OCI-LY7 (cell line): ENCODE results near the gene TRABD2B. TPM values are rescaled to one million over a fixed set of nuclear protein-coding genes. Genes with fewer than 3 reads are reported as not detected.

Experiments
- BruUV-seq: library from RNA; stranded (reverse); fragments of 400-500 nt; replicated peaks from 2 replicates; lab custom pipeline; 2021; lab: Mats Ljungman, UMichigan
- CTCF ChIA-PET: fragments of 300-600 bp; sonication (Branson Sonifier 250); formaldehyde crosslinking; loops from one replicate; lab custom pipeline; 2022; ENCODE audit warnings: antibody characterized with exemption; ENCODE audit not compliant: unreplicated experiment; lab: Charles Lee
- POLR2A ChIA-PET: fragments of 300-600 bp; sonication (Branson Sonifier 250); formaldehyde crosslinking; loops from one replicate; lab custom pipeline; 2022; ENCODE audit warnings: antibody characterized with exemption; lab: Charles Lee
- DNase-seq: peaks from one replicate; pipeline ENCODE4 v3.0.0-alpha.2; 2015; ENCODE audit warnings: low spot score
- H2AFZ ChIP-seq: fragments of 200-600 bp; sonication (generic), shearing (Covaris generic); 2 replicates; pipeline ENCODE4 v1.6.1; 2014; ENCODE audit warnings: mild to moderate bottlenecking, antibody characterized with exemption, low read length, moderate library complexity
- H3K27ac ChIP-seq: fragments of 200-600 bp; sonication (generic); 2 replicates; pipeline ENCODE4 v1.5.1; 2014; ENCODE audit warnings: mixed run types, low read depth, mild to moderate bottlenecking, moderate library complexity, low read length, inconsistent platforms; ENCODE audit not compliant: poor library complexity, severe bottlenecking
- H3K36me3 ChIP-seq: fragments of 200-600 bp; sonication (generic); 2 replicates; pipeline ENCODE4 v1.6.1; 2014; ENCODE audit warnings: mild to moderate bottlenecking, antibody characterized with exemption, low read length, moderate library complexity, mixed read lengths; ENCODE audit not compliant: insufficient read depth
- H3K4me1 ChIP-seq: fragments of 200-600 bp; sonication (generic); 2 replicates; pipeline ENCODE4 v1.5.1; 2014; ENCODE audit warnings: mild to moderate bottlenecking, low read length; ENCODE audit not compliant: insufficient read depth, poor library complexity, severe bottlenecking
- H3K4me2 ChIP-seq: fragments of 200-600 bp; sonication (generic); 2 replicates; pipeline ENCODE4 v1.6.1; 2014; ENCODE audit warnings: mild to moderate bottlenecking, low read length
- H3K4me3 ChIP-seq: fragments of 200-600 bp; sonication (generic); 2 replicates; pipeline ENCODE4 v1.5.1; 2014; ENCODE audit warnings: mild to moderate bottlenecking, low read depth, low read length; ENCODE audit not compliant: poor library complexity, severe bottlenecking
- H3K79me2 ChIP-seq: fragments of 200-600 bp; sonication (generic); 2 replicates; pipeline ENCODE4 v1.6.1; 2016; ENCODE audit warnings: low read depth, mild to moderate bottlenecking, low read length, moderate library complexity, mixed read lengths; ENCODE audit not compliant: insufficient read depth
- H3K9me2 ChIP-seq: fragments of 200-600 bp; sonication (generic); 2 replicates; pipeline ENCODE4 v1.6.1; 2016; ENCODE audit warnings: mild to moderate bottlenecking, low read length, mixed read lengths; ENCODE audit not compliant: insufficient read depth
- H3K9me3 ChIP-seq: fragments of 200-600 bp; sonication (generic); 2 replicates; pipeline ENCODE4 v1.6.1; 2014; ENCODE audit warnings: mild to moderate bottlenecking, mixed run types, low read length, mixed read lengths
- H4K20me1 ChIP-seq: fragments of 200-600 bp; sonication (generic); 2 replicates; pipeline ENCODE4 v1.6.1; 2014; ENCODE audit warnings: mild to moderate bottlenecking, antibody characterized with exemption, low read length, moderate library complexity, mixed read lengths; ENCODE audit not compliant: insufficient read depth
- CTCF ChIP-seq: fragments of 200-600 bp; sonication (generic); conservative IDR thresholded peaks from 2 replicates; pipeline ENCODE4 v1.5.1; 2014; ENCODE audit warnings: mild to moderate bottlenecking, antibody characterized with exemption, low read length, moderate library complexity, mixed read lengths
- EZH2phosphoT487 ChIP-seq: fragments of 200-600 bp; sonication (generic); IDR thresholded peaks from 2 replicates; pipeline ENCODE4 v1.6.1; 2018; ENCODE audit warnings: low read depth, borderline replicate concordance, mild to moderate bottlenecking, mixed run types, antibody characterized with exemption, low read length, moderate library complexity, mixed read lengths
- intact Hi-C: fragments of 100-400 bp; cut with micrococcal nuclease; formaldehyde crosslinking; loops from one replicate; pipeline ENCODE4 v1.10.0; 2022; ENCODE audit not compliant: unreplicated experiment
- total RNA-seq, 2 experiments: library from RNA; depleted of rRNA in 1 of 2; stranded (reverse); fragments of >200 nt in 1 of 2; shearing (Covaris generic) in 1 of 2; gene quantifications; 2 replicates each; pipeline ENCODE4 v1.2.3, GENCODE V29; 2014 to 2022

Gene TRABD2B
- total RNA-seq, 2 experiments from 2014 or later, result not detected

GRCh38 chr1:47976267-47976666, 20.9 kb downstream of the TRABD2B start:
- Histone ChIP-seq H4K20me1 (no peaks in the 10 kb centered on the region), H3K79me2 (no peaks in the 10 kb centered on the region), H3K9me2 (no peaks in the 10 kb centered on the region), H3K9me3 (no peaks in the 10 kb centered on the region), H3K27ac (no peak overlapping the region), H2AFZ (no peak overlapping the region), H3K36me3 (no peaks in the 10 kb centered on the region), H3K4me3 (no peak overlapping the region), H3K4me1 (no peaks in the 10 kb centered on the region), H3K4me2 (no peak overlapping the region)
- no peak for DNase-seq
- intact Hi-C loops, result no loop called here
- no peak for TF ChIP-seq EZH2phosphoT487
- no peak for TF ChIP-seq CTCF
- ChIA-PET POLR2A (no interaction called here), CTCF (no interaction called here)
- BruUV-seq, result no TSS peak

DNA sequence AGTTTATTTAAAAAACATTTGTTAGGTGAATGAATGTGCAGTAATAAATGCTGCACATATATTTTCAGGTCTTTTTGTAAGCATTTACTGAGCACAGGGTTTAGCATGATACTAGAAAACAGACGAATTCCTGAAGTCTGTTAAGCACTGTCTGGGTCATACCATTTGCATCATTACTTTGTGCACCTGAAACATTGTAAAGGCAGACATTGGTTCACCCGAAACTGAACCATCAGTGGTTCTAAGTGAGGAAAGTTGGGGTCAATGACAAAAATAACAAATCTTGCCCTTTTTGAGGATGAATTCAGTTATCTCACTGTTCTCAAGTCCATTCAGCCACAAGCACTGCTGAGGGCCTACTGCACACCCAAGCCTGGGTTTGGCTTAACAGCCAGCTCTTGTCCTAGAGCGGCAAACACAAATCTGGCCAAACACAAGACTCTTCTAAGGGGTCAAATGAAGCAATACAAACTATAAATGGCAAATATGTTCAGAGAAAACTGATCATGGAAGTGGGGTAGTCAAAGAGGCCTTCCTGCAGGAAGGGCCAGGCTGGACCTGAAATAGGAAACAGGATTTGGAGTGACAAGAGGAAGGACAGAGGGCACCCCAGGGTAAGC, 21.8 kb downstream of the TRABD2B start:
- no peak overlapping the region for H2AFZ ChIP-seq
- no peaks in the 10 kb centered on the region for H3K36me3 ChIP-seq
- no peaks in the 10 kb centered on the region for H3K79me2 ChIP-seq
- intact Hi-C loops, result no loop called here
- no TSS peak for BruUV-seq
- POLR2A ChIA-PET, result no interaction called here
- H3K4me3 ChIP-seq, result no peak overlapping the region
- H3K4me2 ChIP-seq, result no peak overlapping the region
- CTCF ChIA-PET, result no interaction called here
- H3K27ac ChIP-seq, result no peak overlapping the region
- no peak for TF ChIP-seq EZH2phosphoT487
- TF ChIP-seq CTCF, result no peak
- no peak for DNase-seq
- no peaks in the 10 kb centered on the region for H3K4me1 ChIP-seq
- no peaks in the 10 kb centered on the region for H4K20me1 ChIP-seq
- no peaks in the 10 kb centered on the region for H3K9me3 ChIP-seq
- no peaks in the 10 kb centered on the region for H3K9me2 ChIP-seq

- Histone ChIP-seq H3K27ac (no peak overlapping the region), H3K4me1 (no peaks in the 10 kb centered on the region), H3K36me3 (no peaks in the 10 kb centered on the region), H3K4me2 (no peak overlapping the region), H2AFZ (no peak overlapping the region), H4K20me1 (no peaks in the 10 kb centered on the region), H3K4me3 (no peak overlapping the region), H3K9me2 (no peaks in the 10 kb centered on the region), H3K9me3 (no peaks in the 10 kb centered on the region), H3K79me2 (no peaks in the 10 kb centered on the region)
- DNase-seq, result no peak
- intact Hi-C loops, result no loop called here
- POLR2A ChIA-PET, result no interaction called here
- TF ChIP-seq EZH2phosphoT487 (no peak), CTCF (peak; percentile 67)
- CTCF ChIA-PET, result no interaction called here
- BruUV-seq, result no TSS peak
Measured at GRCh38 chr1:47972864-47973432, 24.2 kb downstream of the TRABD2B start.
